Measurements from ENCODE around the gene CBLIF.

DNA sequence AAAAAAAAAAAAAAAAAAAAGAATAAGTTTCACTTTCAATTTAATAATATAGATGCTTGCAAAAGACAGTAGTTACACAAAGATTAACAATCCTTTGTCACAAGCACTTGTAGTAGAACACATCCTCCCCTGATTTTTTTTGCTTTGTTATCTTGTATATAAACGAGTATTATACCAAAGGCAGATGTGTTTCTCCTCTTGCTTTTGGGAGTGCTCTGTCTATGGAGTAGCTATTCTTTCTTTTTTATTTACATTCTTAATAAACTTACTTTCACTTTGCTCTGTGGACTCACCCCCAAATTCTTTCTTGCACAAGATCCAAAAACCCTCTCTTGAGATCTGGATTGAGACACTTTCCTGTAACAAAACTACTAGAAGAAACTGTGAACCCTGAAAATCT is 31.3 kb downstream of the CBLIF start:
- TF ChIP-seq CTCF (conservative IDR thresholded peaks at IDR 0.05 in 1 of 2, IDR thresholded peaks at IDR 0.05 in 1 of 2; ENCODE audit: extremely low read depth in 1 of 2, insufficient read depth in 1 of 2, low read depth in 1 of 2, low read length in 2 of 2) (no peak), EZH2 (IDR thresholded peaks at IDR 0.05; ENCODE audit: borderline replicate concordance, low read length) (no peak)

Data from mammary epithelial cell (primary cell).